Fibroblast of mammary gland (primary cell): ENCODE measurements around the gene IL1R2.
"Not testable (repeated sequence)": the region's sequence is repeated elsewhere in the genome, so short reads cannot be mapped to it uniquely, and the experiment has no call there.

Experiments used
- DNase-seq: peaks from one replicate; pipeline ENCODE4 v3.0.0-alpha.2; 2010; ENCODE audit warnings: low read depth
- H3K4me3 ChIP-seq: 2 replicates; pipeline ENCODE4 v1.5.1; 2011; ENCODE audit warnings: low read depth, mild to moderate bottlenecking, low read length, moderate library complexity; ENCODE audit not compliant: control insufficient read depth
- CTCF ChIP-seq: conservative IDR thresholded peaks from 2 replicates; pipeline ENCODE4 v1.5.1; 2011; ENCODE audit warnings: low read depth, low read length, inconsistent platforms; ENCODE audit not compliant: control insufficient read depth, insufficient read depth

The IL1R2 gene

GRCh38 chr2:102065675-102066252 lies 74.0 kb downstream of the IL1R2 start:
- TF ChIP-seq CTCF, result no peak
- DNase-seq, result peak; percentile 93
- no peak overlapping the region for H3K4me3 ChIP-seq

- no peak for TF ChIP-seq CTCF
- H3K4me3 ChIP-seq, result no peak overlapping the region
- DNase-seq, result no peak
Observed at GRCh38 chr2:102066554-102066953, 74.8 kb downstream of the IL1R2 start.

GRCh38 chr2:102068126-102068525 lies 76.4 kb downstream of the IL1R2 start:
- DNase-seq, H3K4me3 ChIP-seq: not testable (repeated sequence)

GRCh38 chr2:102069311-102069974 lies 77.7 kb downstream of the IL1R2 start:
- TF ChIP-seq CTCF, result no peak
- no peak overlapping the region for H3K4me3 ChIP-seq
- DNase-seq, result no peak

GRCh38 chr2:102070058-102070642 lies 78.4 kb downstream of the IL1R2 start:
- DNase-seq, result peak; percentile 94
- TF ChIP-seq CTCF, result peak; percentile 21
- no peak overlapping the region for H3K4me3 ChIP-seq

- H3K4me3 ChIP-seq, result no peak overlapping the region
- no peak for TF ChIP-seq CTCF
- peak; percentile 55 for DNase-seq
Observed at GRCh38 chr2:102072741-102073140, 81.0 kb downstream of the IL1R2 start.

- H3K4me3 ChIP-seq, result no peak overlapping the region
- no peak for TF ChIP-seq CTCF
- DNase-seq, result no peak
Observed at GRCh38 chr2:102073168-102073724, 81.5 kb downstream of the IL1R2 start.
